H1 (cell line): ENCODE results near the gene SLC23A1. TPM values are rescaled to one million over a fixed set of nuclear protein-coding genes. Genes with fewer than 3 reads are reported as not detected.

ENCODE experiments used
- GTF2F1 ChIP-seq: IDR thresholded peaks from 2 replicates; pipeline ENCODE4 v1.6.1; 2012; ENCODE audit warnings: low read depth, low read length, improper control_type of control experiment, borderline replicate concordance
- KDM5A ChIP-seq: fragments of 200-600 bp; IDR thresholded peaks from 2 replicates; pipeline ENCODE4 v1.7.1; 2012; ENCODE audit warnings: mild to moderate bottlenecking, low read length, inconsistent platforms, mixed read lengths
- polyA plus RNA-seq, 7 experiments: library from polyadenylated mRNA; depleted of rRNA in 3 of 7; stranded (reverse) in 5 of 7; unstranded in 2 of 7; fragments of >200 nt in 5 of 7; fragments of 200-250 nt in 2 of 7; gene quantifications; 1 replicate in 5 of 7; 2 replicates in 1 of 7; 4 replicates in 1 of 7; pipeline versions ENCODE4 v1.2.1 to v1.2.3, GENCODE V29; 2011 to 2013; ENCODE audit warnings: missing spikeins in 2 of 7, mixed read lengths in 2 of 7
- total RNA-seq: library from RNA; stranded (reverse); fragmentation: NEBNext Ultra II Directional; extraction: Animal tissue kit (Norgen Biotek cat#: 25700); gene quantifications from 2 replicates; pipeline ENCODE4 v1.2.1, GENCODE V29; 2021

Gene SLC23A1
- total and polyA plus RNA-seq, 2 of the 8 experiments (the other 6 are each of a cell fraction or from before 2014, with no cell fraction given), result not detected

DNA sequence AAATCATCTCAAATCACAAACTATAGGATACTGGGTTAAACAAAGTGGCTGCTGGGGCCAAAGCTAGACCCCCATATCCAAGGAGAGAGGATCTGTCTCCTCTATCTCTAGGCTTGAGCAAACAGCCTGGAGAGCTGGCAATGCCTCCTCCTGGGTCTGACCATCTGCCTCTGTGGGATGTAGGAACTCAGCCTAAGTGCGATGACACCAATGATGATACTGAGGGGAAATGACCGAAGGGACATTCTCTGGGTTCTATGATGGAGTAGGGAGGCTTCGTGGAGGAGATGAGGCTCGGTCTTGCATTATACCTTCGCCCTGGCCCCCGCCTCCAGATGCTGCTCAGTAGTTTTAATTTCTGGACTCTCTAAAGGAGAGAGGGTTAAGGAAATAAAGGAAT, 30.1 kb upstream of the SLC23A1 start (continued):
- TF ChIP-seq GTF2F1 (no peak), KDM5A (no peak)
